HEK293T (cell line): ENCODE data around the gene PSD2.

Experiments
- ARNT ChIP-seq: fragments of 450-650 bp; IDR thresholded peaks from 2 replicates; pipeline ENCODE4 v1.6.1; 2017; ENCODE audit warnings: mild to moderate bottlenecking
- FOXM1 ChIP-seq: fragments of 450-650 bp; IDR thresholded peaks from 2 replicates; pipeline ENCODE4 v1.6.1; 2017; ENCODE audit warnings: mild to moderate bottlenecking, borderline replicate concordance
- HDGF ChIP-seq: fragments of 450-650 bp; IDR thresholded peaks from 2 replicates; pipeline ENCODE4 v1.6.1; 2017; ENCODE audit warnings: antibody characterized with exemption, borderline replicate concordance

- TF ChIP-seq HDGF (no peak), ARNT (no peak), FOXM1 (no peak)
Observed at GRCh38 chr5:139798883-139799282, 3.3 kb downstream of the PSD2 start.
